Stimulated activated CD4-positive, alpha-beta T cell treated with anti-CD3 and anti-CD28 coated beads, Interleukin-1b, Interleukin-23, amount 100 ng/mL, for 4 hours (primary cell): ENCODE data around the gene SLC30A10.
"Not testable (repeated sequence)": the region's sequence is repeated elsewhere in the genome, so short reads cannot be mapped to it uniquely, and the experiment has no call there.

Source experiments
- DNase-seq, 2 donors: peaks; one replicate each; pipeline ENCODE4 v3.0.0-alpha.2; 2020; ENCODE audit warnings: low read depth in 2 of 2

Gene SLC30A10

DNA sequence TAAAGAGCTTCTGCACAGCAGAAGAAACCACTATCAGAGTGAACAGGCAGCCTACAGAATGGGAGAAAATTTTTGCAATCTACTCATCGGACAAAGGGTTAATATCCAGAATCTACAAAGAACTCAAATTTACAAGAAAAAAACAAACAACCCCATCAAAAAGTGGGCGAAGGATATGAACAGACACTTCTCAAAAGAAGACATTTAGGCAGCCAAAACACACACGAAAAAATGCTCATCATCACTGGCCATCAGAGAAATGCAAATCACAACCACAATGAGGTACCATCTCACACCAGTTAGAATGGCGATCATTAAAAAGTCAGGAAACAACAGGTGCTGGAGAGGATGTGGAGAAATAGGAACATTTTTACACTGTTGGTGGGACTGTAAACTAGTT is 36.5 kb downstream of the SLC30A10 start:
- DNase-seq, result not testable (repeated sequence)

DNA sequence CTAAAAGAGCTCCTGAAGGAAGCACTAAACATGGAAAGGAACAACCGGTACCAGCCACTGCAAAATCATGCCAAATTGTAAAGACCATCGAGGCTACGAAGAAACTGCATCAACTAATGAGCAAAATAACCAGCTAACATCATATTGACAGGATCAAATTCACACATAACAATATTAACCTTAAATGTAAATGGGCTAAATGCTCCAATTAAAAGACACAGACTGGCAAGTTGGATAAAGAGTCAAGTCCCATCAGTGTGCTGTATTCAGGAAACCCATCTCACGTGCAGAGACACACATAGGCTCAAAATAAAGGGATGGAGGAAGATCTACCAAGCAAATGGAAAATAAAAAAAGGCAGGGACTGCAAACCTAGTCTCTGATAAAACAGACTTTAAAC is 39.7 kb downstream of the SLC30A10 start:
- not testable (repeated sequence) for DNase-seq

DNA sequence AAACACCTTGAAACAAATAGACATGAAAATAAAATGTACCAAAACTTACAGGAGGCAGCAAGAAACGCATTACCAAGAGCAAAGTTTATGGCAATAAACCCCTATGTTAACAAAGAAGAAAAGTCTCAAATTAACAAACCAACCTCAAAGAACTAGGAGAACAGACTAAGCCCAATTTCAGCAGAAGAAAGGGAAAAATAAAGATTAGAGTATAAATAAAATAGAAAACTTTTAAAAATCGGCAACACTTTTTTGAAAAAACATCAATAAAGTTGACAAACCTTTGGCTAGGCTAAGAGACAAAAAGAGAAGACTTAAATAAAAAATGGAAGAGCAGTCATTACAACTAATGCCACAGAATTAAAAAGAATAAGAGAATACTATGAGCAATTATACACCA is 42.7 kb downstream of the SLC30A10 start:
- DNase-seq, result no peak

DNA sequence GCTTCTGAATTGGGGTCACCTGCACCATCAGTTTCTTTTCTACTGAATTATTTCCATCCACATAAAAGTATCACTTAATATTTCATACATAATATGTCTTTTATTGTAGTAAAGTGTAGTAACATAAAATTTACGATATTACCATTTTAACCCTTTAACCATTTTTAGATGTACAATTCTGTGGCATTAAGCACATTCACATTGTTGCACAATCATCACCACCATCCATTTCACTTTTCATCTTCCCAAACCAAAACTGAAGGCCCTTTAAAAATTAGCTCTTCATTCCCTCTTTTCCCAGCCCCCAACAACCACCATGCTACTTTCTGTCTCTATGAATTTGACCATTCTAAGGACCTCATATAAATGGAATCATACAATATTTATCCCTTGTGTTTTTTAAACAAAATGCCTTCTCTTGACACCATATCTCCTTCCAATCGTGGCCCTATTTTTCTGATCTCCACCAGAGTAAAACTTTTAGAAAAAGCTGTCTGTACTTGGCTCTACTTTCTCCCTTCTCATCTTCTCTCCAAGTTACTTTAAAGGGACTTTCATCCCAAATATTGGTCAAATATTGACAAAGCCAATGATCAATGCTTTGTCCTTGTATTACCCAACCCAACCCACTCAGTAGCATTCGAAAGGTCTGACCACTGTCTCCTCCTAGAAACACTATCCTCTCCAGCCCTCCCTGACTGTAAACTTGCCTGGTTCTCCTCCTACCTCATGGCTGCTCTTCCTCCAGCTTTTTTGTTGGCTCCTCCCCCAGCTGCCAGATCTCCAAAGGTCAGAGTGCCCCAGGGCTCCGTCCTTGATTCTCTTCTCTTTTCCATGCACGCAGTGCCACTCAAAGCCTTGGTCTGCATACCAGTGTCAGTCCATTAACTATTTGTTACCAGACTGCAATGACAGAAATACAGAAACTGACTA is 44.7 kb downstream of the SLC30A10 start:
- no peak for DNase-seq

DNA sequence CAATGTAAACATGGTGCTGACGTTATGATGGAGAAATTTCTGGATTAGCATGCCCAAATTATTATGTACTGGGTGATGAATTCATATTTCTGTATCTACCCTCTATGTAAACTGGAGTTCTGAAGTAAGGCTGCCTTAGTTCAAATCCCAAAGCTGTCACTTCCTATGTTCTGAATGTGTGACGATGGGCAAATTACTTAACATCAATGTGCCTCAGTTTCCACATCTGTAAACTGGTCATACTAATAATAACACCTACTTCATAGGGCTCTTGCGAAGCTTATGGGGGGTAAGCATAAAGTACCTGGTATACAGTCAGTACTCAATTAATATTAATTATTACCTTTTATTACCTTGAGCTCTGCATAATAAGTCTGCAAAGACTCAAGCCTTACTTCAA is 45.6 kb downstream of the SLC30A10 start:
- DNase-seq, result no peak

DNA sequence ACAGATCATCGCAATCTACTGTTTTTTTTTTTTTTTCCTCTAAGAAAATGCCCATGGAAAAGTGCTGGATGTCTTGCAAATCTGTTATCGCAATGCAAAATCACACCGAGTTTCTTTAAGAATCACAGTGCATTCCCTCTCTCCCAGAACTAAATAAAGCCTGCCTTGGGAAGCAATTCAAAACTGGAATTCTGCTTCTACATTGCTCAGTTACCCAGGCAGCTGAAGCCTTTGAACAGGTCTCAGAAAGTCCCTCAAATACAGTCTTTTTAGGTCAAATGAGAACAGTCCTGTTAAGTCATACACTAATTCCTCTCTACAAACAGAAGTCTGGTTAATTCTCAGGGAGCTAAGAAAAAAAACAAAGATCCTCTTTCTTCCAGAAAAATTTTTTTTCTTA is 46.3 kb downstream of the SLC30A10 start:
- no peak for DNase-seq

DNA sequence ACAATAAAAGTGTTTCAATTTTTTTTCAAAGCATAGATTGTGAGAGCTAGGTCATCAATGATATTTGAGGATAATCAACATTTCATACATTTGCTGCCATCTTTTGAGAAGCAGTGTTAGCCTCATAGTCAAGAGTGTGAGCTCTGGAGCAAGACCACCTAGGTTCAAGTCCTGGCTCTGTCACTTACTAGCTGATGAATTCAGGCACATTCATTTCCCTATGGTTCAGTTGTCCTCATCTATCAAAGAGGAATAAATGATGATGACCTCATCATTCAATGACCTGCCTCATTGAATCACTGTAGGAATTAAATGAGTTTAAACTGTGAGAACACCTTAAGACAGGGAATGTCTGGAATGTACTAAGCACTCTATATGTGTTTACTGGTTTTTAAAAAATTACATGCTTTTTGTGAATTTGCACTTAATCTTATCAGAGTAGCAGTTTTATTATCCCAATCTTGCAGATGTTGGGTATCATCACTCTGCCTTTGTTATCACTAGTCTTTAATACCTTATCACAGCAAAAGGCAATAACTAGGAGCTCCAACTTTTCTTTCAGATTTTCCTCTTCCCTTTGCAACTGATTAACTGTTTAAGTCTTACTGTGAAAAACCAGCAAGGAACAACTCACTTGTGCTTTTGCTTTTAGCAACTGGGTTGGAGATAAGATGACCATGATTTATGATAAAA is 47.4 kb downstream of the SLC30A10 start:
- DNase-seq, result no peak

DNA sequence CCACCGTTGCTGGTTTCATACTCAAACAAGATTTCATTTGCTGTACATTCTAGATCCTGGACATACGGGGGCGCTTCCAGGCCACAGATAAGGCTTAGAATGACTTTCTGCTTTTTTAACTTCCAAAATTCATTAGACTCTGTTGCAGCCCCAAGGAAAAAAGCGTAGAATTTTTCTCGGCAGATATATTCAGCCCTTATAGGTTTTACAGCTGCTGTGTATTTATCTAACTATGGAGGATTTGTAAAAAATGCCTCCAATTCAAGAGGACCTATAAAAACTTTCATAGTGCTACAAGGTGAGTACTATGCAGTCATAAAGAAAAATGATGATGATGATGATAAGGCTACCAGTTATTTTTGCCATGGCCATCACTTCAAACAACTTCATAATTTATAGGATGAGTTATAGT is 51.6 kb downstream of the SLC30A10 start:
- DNase-seq, result no peak

DNA sequence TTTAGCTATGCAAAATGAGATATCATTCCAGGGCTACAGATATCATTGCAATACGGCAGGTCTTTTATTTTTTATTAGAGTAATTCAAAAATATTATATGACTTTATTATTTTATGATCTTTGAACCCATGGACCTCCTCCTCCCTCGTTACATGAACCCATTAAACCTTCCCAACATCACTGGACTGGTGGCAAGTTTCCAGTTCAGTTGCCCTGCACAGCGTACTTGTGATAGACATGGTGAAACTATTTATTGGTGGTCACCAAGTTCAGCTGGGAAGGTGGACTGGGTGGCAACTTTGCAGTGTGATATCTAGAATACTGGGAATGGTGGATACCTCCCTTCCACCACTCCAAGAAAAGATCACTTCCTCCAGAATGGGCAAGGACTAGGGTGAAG is 52.5 kb downstream of the SLC30A10 start:
- no peak for DNase-seq

DNA sequence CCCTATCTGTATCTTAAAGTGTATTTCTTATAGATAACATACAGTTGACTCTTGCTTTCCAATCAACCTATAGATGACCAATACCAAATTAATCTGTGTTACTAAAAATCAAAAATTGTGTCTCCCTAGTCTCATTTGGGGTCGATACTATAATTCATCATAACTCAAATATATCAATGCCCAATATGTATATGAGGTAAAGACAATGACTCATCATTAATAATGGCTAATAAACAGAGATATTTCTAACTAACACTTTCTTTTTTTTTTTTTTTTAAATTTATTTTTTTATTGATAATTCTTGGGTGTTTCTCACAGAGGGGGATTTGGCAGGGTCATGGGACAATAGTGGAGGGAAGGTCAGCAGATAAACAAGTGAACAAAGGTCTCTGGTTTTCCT is 55.8 kb downstream of the SLC30A10 start:
- not testable (repeated sequence) for DNase-seq

DNA sequence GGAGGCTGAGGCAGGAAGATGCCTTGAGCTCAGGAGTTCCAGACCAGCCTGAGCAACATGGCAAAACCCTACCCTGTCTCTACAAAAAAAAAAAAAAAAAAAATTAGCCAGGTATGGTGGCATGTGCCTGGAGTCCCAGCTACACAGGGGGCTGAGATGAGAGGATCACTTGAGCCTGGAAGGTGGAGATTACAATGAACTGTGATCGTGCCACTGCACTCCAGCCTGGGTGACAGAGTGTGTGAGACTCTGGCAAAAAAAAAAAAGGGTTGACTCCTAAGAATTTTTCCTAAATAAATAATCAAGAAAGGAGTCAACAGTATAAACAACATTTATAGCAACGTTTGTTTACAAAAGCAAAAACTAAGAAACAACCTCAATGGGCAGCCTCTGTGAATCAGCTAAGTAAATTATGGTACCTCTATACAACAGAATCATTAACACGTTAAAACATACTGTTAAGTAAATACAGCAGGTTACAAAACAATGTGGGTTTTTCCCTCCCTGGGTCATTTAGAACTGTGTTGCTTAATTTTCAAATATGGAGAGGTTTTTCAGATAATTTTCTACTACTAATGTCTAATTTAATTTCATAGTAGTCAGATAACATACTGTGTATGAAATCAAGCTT is 56.8 kb downstream of the SLC30A10 start:
- no peak for DNase-seq

DNA sequence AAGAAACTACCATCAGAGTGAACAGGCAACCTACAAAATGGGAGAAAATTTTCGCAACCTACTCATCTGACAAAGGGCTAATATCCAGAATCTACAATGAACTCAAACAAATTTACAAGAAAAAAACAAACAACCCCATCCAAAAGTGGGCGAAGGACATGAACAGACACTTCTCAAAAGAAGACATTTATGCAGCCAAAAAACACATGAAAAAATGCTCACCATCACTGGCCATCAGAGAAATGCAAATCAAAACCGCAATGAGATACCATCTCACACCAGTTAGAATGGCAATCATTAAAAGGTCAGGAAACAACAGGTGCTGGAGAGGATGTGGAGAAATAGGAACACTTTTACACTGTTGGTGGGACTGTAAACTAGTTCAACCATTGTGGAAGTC is 59.7 kb downstream of the SLC30A10 start:
- DNase-seq, result not testable (repeated sequence)
